ENCODE measurements around the gene TEX51. TPM values are rescaled to one million over a fixed set of nuclear protein-coding genes. Genes with fewer than 3 reads are reported as not detected.

The TEX51 gene
- polyA plus RNA-seq, 1 of the 3 experiments (the other 2 are of a cell fraction) = not detected

DNA sequence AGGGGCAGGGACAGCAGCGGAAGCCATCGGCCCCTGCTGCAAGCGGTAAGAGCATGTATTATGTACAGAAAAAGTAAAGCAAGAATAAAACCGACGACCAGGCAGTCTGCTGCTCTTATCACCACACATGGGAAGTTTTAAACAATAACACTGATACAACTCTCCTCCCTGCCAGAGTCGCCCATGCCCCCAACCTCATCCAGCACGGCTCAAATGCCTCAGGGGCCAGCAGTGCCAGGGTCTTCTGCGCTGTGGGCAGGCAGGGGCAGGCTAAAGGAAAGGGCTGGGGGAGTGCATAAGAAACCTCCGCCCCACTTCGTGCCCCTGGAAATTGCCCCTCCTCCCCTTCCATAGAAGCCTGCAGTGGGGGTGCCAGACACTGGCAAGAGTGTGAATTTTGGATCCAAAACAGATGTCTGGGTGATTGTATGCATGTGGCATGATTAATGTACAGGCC is 10.1 kb downstream of the TEX51 start:
- no peaks in the 10 kb centered on the region for H3K9me3 ChIP-seq
- no peak overlapping the region for H3K9ac ChIP-seq
- H3K4me2 ChIP-seq = no peak overlapping the region
- H3K36me3 ChIP-seq (replicated peaks in 1 of 2; ENCODE audit: control insufficient read depth in 1 of 2, insufficient read depth in 2 of 2, low read length in 1 of 2) = no peaks in the 10 kb centered on the region
- no peak overlapping the region for H3K4me3 ChIP-seq (ENCODE audit: low read depth in 2 of 2, low read length in 1 of 2)
- H3K9me2 ChIP-seq = no peaks in the 10 kb centered on the region
- H3F3A ChIP-seq (replicated peaks; ENCODE audit: insufficient read depth) = no peaks in the 10 kb centered on the region
- ChIA-PET CTCF (no interaction called here), POLR2A (no interaction called here)
- peaks cover 0 to 29% of the 10 kb centered on the region in 2 experiments; a peak in 2 of 4 replicates for H3K4me1 ChIP-seq (ENCODE audit: control insufficient read depth in 1 of 2, insufficient read depth in 2 of 2, low read depth in 1 of 2, low read length in 1 of 2)
- no peak overlapping the region for H2AFZ ChIP-seq (ENCODE audit: low read depth)
- no peaks in the 10 kb centered on the region for H3K27me3 ChIP-seq (ENCODE audit: insufficient read depth)
- H3K27ac ChIP-seq (ENCODE audit: low read depth in 2 of 2, low read length in 1 of 2) = peak overlapping the region in 1 of 2 experiments; percentile 76; a peak in 2 of 4 replicates
- whole genome bisulfite sequencing (ENCODE audit: low lambda C conversion rate) = 17% methylated on average over 10 of the region's 10 CpGs
- no peaks in the 10 kb centered on the region for H3K79me2 ChIP-seq (ENCODE audit: insufficient read depth)
- TF ChIP-seq SMC3 (IDR thresholded peaks at IDR 0.05; ENCODE audit: low read depth, low read length) (no peak), TEAD4 (IDR thresholded peaks at IDR 0.05; ENCODE audit: borderline replicate concordance, insufficient read depth) (no peak), EP300 (IDR thresholded peaks at IDR 0.05; ENCODE audit: borderline replicate concordance in 1 of 2, low read depth in 1 of 2, low read length in 1 of 2) (peak in 1 of 2 experiments; percentile 62; a peak in 2 of 4 replicates), RXRA (IDR thresholded peaks at IDR 0.05; ENCODE audit: borderline replicate concordance, low read depth) (no peak), YY1 (IDR thresholded peaks at IDR 0.05; ENCODE audit: low read depth) (no peak), RAD21 (IDR thresholded peaks at IDR 0.05; ENCODE audit: low read length) (peak; percentile 39), RFX5 (IDR thresholded peaks at IDR 0.05; ENCODE audit: low read length) (peak; percentile 30; the same call in 1 of the 2 replicates), RCOR1 (IDR thresholded peaks at IDR 0.05; ENCODE audit: low read length) (0 out of 2 replicates have a peak, but pooled peaks have one; percentile 31), MAX (IDR thresholded peaks at IDR 0.05; ENCODE audit: low read depth) (no peak), MXI1 (IDR thresholded peaks at IDR 0.05; ENCODE audit: low read depth, low read length) (0 out of 2 replicates have a peak, but pooled peaks have one; percentile 54), ELF1 (IDR thresholded peaks at IDR 0.05) (no peak), GATA2 (CRISPR knock-in tag; IDR thresholded peaks at IDR 0.05) (peak; percentile 71), CTCF (IDR thresholded peaks at IDR 0.05) (no peak), FOXJ3 (CRISPR knock-in tag; IDR thresholded peaks at IDR 0.05) (0 out of 2 replicates have a peak, but pooled peaks have one; percentile 16)
- TF ChIP-seq, protein P1, sequence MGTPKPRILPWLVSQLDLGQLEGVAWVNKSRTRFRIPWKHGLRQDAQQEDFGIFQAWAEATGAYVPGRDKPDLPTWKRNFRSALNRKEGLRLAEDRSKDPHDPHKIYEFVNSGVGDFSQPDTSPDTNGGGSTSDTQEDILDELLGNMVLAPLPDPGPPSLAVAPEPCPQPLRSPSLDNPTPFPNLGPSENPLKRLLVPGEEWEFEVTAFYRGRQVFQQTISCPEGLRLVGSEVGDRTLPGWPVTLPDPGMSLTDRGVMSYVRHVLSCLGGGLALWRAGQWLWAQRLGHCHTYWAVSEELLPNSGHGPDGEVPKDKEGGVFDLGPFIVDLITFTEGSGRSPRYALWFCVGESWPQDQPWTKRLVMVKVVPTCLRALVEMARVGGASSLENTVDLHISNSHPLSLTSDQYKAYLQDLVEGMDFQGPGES (IDR thresholded peaks at IDR 0.05; ENCODE audit: low read depth, low read length) = no peak
- DNase-seq = peak; percentile 69
- H4K20me1 ChIP-seq (ENCODE audit: insufficient read depth) = no peaks in the 10 kb centered on the region

DNA sequence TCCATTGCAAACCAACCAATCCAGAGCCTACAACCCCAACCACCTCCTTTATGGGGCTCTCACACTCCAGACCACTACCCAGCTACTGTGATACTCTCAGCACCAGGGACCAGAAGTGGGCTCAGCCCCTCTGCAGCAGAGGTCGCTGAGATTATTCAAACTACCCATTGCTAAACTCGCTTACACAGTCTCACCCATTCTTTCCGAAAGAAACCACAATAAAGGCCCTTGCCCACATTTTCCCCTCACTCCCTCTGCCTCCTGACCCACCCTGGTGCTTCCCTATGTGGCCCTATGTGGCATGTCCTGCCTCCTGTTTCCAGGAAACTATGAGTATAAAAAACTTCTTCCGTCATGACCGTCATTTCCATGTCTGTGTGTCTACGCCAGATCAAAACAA is 10.7 kb downstream of the TEX51 start:
- 50% methylated on average over 6 of the region's 6 CpGs for WGBS (ENCODE audit: low lambda C conversion rate)
- Histone ChIP-seq H3K4me3 (ENCODE audit: low read depth in 2 of 2, low read length in 1 of 2) (no peak overlapping the region), H3K9me2 (no peaks in the 10 kb centered on the region), H3K27me3 (ENCODE audit: insufficient read depth) (no peaks in the 10 kb centered on the region), H3F3A (replicated peaks; ENCODE audit: insufficient read depth) (no peaks in the 10 kb centered on the region), H3K9me3 (no peaks in the 10 kb centered on the region), H3K4me1 (ENCODE audit: control insufficient read depth in 1 of 2, insufficient read depth in 2 of 2, low read depth in 1 of 2, low read length in 1 of 2) (peaks cover 0 to 29% of the 10 kb centered on the region in 2 experiments; a peak in 2 of 4 replicates), H3K79me2 (ENCODE audit: insufficient read depth) (no peaks in the 10 kb centered on the region), H3K9ac (no peak overlapping the region), H3K4me2 (no peak overlapping the region), H3K36me3 (replicated peaks in 1 of 2; ENCODE audit: control insufficient read depth in 1 of 2, insufficient read depth in 2 of 2, low read length in 1 of 2) (no peaks in the 10 kb centered on the region), H4K20me1 (ENCODE audit: insufficient read depth) (no peaks in the 10 kb centered on the region), H3K27ac (ENCODE audit: low read depth in 2 of 2, low read length in 1 of 2) (peak overlapping the region in 1 of 2 experiments; percentile 76; a peak in 2 of 4 replicates), H2AFZ (ENCODE audit: low read depth) (no peak overlapping the region)
- POLR2A ChIA-PET = no interaction called here
- DNase-seq = no peak
- CTCF ChIA-PET = no interaction called here
- TF ChIP-seq PBX3 (IDR thresholded peaks at IDR 0.05) (no peak), ELF1 (IDR thresholded peaks at IDR 0.05) (no peak), CTCF (IDR thresholded peaks at IDR 0.05) (no peak), NFIC (IDR thresholded peaks at IDR 0.05; ENCODE audit: borderline replicate concordance) (no peak)
- TF ChIP-seq, protein P2, sequence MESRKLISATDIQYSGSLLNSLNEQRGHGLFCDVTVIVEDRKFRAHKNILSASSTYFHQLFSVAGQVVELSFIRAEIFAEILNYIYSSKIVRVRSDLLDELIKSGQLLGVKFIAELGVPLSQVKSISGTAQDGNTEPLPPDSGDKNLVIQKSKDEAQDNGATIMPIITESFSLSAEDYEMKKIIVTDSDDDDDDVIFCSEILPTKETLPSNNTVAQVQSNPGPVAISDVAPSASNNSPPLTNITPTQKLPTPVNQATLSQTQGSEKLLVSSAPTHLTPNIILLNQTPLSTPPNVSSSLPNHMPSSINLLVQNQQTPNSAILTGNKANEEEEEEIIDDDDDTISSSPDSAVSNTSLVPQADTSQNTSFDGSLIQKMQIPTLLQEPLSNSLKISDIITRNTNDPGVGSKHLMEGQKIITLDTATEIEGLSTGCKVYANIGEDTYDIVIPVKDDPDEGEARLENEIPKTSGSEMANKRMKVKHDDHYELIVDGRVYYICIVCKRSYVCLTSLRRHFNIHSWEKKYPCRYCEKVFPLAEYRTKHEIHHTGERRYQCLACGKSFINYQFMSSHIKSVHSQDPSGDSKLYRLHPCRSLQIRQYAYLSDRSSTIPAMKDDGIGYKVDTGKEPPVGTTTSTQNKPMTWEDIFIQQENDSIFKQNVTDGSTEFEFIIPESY (IDR thresholded peaks at IDR 0.05; ENCODE audit: borderline replicate concordance, low read depth) = no peak

All from SK-N-SH (cell line).